Right lobe of liver (tissue), 4 donors: Measurements from ENCODE around the gene IFNA17.

Experiments used
- CTCF ChIP-seq, 4 donors: fragments of 200-600 bp in 3 of 4; fragments of 450-650 bp in 1 of 4; IDR thresholded peaks; one replicate each; pipeline versions ENCODE4 v1.5.1 to v1.8.0; 2016 to 2022; ENCODE audit warnings: antibody characterized with exemption in 4 of 4, mild to moderate bottlenecking in 2 of 4
- POLR2A ChIP-seq: fragments of 450-650 bp; IDR thresholded peaks from one replicate; pipeline ENCODE4 v1.6.1; 2017; ENCODE audit warnings: antibody characterized with exemption, mild to moderate bottlenecking
- donor health status: DM: no; HTN: no; CAD: no.
- donor health status: DM: no; HTN: no; CAD: no.
- donor health status: DM: no; HTN: yes; CAD: no.

- no peak for TF ChIP-seq POLR2A
- TF ChIP-seq CTCF (IDR thresholded peaks at IDR 0.05), result no peak
Measured at GRCh38 chr9:21239911-21240310, 11.9 kb upstream of the IFNA17 start, which contains the start of gene IFNA14.
